SKM-1 (cell line): ENCODE measurements around the gene KRT10.
"Not testable (repeated sequence)": the region's sequence is repeated elsewhere in the genome, so short reads cannot be mapped to it uniquely, and the experiment has no call there.

Experiments
- DNase-seq: peaks from one replicate; lab custom pipeline; 2025; ENCODE audit not compliant: unreplicated experiment; lab: John Stamatoyannopoulos, UW

KRT10 gene

GRCh38 chr17:40833882-40834281 lies 11.5 kb upstream of the KRT10 start:
- no peak for DNase-seq

GRCh38 chr17:40832840-40833239 lies 10.4 kb upstream of the KRT10 start:
- no peak for DNase-seq

- no peak for DNase-seq
Observed at GRCh38 chr17:40830085-40830776, 7.8 kb upstream of the KRT10 start.

- DNase-seq: no peak
Observed at GRCh38 chr17:40828454-40829044, 6.1 kb upstream of the KRT10 start.

- DNase-seq: no peak
Observed at GRCh38 chr17:40827746-40828453, 5.5 kb upstream of the KRT10 start.

- no peak for DNase-seq
Observed at GRCh38 chr17:40825599-40825998, 3.2 kb upstream of the KRT10 start.

GRCh38 chr17:40824015-40824832 lies 1.8 kb upstream of the KRT10 start:
- no peak for DNase-seq

GRCh38 chr17:40821536-40821935 lies 878 bp downstream of the KRT10 start:
- no peak for DNase-seq

- no peak for DNase-seq
Observed at GRCh38 chr17:40820228-40820838, 2.1 kb downstream of the KRT10 start.

- DNase-seq: no peak
Observed at GRCh38 chr17:40819528-40820125, 2.8 kb downstream of the KRT10 start.

- DNase-seq: peak; percentile 50
Observed at GRCh38 chr17:40818733-40819527, 3.5 kb downstream of the KRT10 start.

GRCh38 chr17:40818343-40818732 lies 4.1 kb downstream of the KRT10 start:
- DNase-seq: no peak

- no peak for DNase-seq
Observed at GRCh38 chr17:40817103-40817682, 5.2 kb downstream of the KRT10 start.

- no peak for DNase-seq
Observed at GRCh38 chr17:40816569-40816968, 5.8 kb downstream of the KRT10 start.

- DNase-seq: no peak
Observed at GRCh38 chr17:40815381-40815780, 7.0 kb downstream of the KRT10 start.

- not testable (repeated sequence) for DNase-seq
Observed at GRCh38 chr17:40814657-40815056, 7.8 kb downstream of the KRT10 start.

- DNase-seq: no peak
Observed at GRCh38 chr17:40813804-40814203, 8.6 kb downstream of the KRT10 start.

- no peak for DNase-seq
Observed at GRCh38 chr17:40812639-40813038, 9.8 kb downstream of the KRT10 start.

- DNase-seq: no peak
Observed at GRCh38 chr17:40810494-40810893, 11.9 kb downstream of the KRT10 start.
